Breast epithelium (tissue), 3 donors: Measurements from ENCODE around the gene COMMD1.

Experiments
- POLR2A ChIP-seq: fragments of 450-650 bp; IDR thresholded peaks from one replicate; pipeline ENCODE4 v1.6.1; 2016; ENCODE audit warnings: antibody characterized with exemption, mild to moderate bottlenecking, moderate library complexity
- POLR2AphosphoS5 ChIP-seq, 3 donors: sonication (generic); formaldehyde crosslinking; IDR thresholded peaks; one replicate each; pipeline ENCODE4 v1.6.1; 2017; ENCODE audit warnings: antibody characterized with exemption in 3 of 3
- TF ChIP-seq, protein P1 (sequence below), 3 donors: fragments of 450-650 bp; IDR thresholded peaks; one replicate each; pipeline ENCODE4 v1.5.1; 2016 to 2017; ENCODE audit warnings: antibody characterized with exemption in 3 of 3, mild to moderate bottlenecking in 3 of 3, moderate library complexity in 3 of 3

DNA sequence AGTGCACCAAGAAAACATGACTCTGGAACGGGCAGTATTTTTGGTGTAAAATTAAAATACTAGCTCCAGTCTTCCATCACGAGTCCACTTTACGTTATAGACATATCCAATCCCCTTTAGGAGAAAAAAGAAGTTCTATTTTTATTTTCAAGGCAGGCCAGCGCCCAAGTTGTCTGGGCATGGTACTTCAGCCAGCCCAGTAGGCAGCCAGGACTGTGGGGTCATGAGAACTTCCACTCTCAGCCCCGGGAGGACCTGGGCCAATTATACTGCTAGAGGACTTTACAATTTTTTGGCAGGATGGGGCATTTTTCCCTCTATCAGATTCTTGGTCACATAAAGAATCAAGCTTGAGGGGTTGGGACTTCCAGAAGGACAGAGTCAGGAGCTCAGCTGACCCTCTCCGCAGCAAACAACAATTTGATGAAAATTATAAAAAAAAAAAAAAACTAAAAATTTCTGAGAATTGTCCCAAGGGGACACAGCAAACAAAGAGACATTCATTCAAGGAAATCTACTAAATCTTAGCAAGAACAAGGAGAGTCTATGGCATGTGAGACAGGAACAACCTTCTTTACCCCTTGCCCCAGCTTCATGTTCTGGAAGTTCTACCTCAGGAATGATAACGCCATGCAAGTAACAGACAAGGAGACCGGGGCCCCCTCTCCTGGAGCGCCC, 253.1 kb downstream of the COMMD1 start:
- TF ChIP-seq, protein P1, sequence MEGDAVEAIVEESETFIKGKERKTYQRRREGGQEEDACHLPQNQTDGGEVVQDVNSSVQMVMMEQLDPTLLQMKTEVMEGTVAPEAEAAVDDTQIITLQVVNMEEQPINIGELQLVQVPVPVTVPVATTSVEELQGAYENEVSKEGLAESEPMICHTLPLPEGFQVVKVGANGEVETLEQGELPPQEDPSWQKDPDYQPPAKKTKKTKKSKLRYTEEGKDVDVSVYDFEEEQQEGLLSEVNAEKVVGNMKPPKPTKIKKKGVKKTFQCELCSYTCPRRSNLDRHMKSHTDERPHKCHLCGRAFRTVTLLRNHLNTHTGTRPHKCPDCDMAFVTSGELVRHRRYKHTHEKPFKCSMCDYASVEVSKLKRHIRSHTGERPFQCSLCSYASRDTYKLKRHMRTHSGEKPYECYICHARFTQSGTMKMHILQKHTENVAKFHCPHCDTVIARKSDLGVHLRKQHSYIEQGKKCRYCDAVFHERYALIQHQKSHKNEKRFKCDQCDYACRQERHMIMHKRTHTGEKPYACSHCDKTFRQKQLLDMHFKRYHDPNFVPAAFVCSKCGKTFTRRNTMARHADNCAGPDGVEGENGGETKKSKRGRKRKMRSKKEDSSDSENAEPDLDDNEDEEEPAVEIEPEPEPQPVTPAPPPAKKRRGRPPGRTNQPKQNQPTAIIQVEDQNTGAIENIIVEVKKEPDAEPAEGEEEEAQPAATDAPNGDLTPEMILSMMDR (IDR thresholded peaks at IDR 0.05) = no peak
- TF ChIP-seq POLR2A = no peak
- TF ChIP-seq POLR2AphosphoS5 (IDR thresholded peaks at IDR 0.05) = no peak
